Smooth muscle cell (in vitro differentiated cells): ENCODE results near the gene TIMM23B. TPM values are rescaled to one million over a fixed set of nuclear protein-coding genes. Genes with fewer than 3 reads are reported as not detected.
"Not testable (repeated sequence)": the region's sequence is repeated elsewhere in the genome, so short reads cannot be mapped to it uniquely, and the experiment has no call there.

Experiments used
- DNase-seq: peaks from one replicate; lab custom pipeline; 2025; ENCODE audit not compliant: unreplicated experiment; lab: John Stamatoyannopoulos, UW
- H2AFZ ChIP-seq: fragments of 200-600 bp; sonication (generic); 2 replicates; pipeline ENCODE4 v1.6.0; 2016; ENCODE audit warnings: antibody characterized with exemption, low read depth, mild to moderate bottlenecking
- H3F3A ChIP-seq: fragments of 200-600 bp; sonication (generic); 2 replicates; pipeline ENCODE4 v1.6.0; 2017; ENCODE audit warnings: antibody characterized with exemption, low read depth
- H3K27ac ChIP-seq: fragments of 200-600 bp; sonication (generic); 2 replicates; pipeline ENCODE4 v1.5.1; 2016; ENCODE audit warnings: low read depth, mild to moderate bottlenecking
- H3K27me3 ChIP-seq: fragments of 200-600 bp; sonication (generic); 2 replicates; pipeline ENCODE4 v1.6.1; 2016; ENCODE audit warnings: low read depth, mild to moderate bottlenecking
- H3K36me3 ChIP-seq: fragments of 200-600 bp; sonication (generic); 2 replicates; pipeline ENCODE4 v1.5.1; 2016; ENCODE audit warnings: low read depth
- H3K4me1 ChIP-seq: fragments of 200-600 bp; sonication (generic); 2 replicates; pipeline ENCODE4 v1.5.1; 2016; ENCODE audit warnings: low read depth
- H3K4me2 ChIP-seq: fragments of 200-600 bp; sonication (generic); 2 replicates; pipeline ENCODE4 v1.6.0; 2016; ENCODE audit warnings: mild to moderate bottlenecking
- H3K4me3 ChIP-seq: fragments of 200-600 bp; sonication (generic); 2 replicates; pipeline ENCODE4 v1.5.1; 2016; ENCODE audit warnings: mild to moderate bottlenecking
- H3K79me2 ChIP-seq: fragments of 200-600 bp; sonication (generic); 2 replicates; pipeline ENCODE4 v1.6.0; 2016; ENCODE audit warnings: low read depth, mild to moderate bottlenecking
- H3K9ac ChIP-seq: fragments of 200-600 bp; sonication (generic); 2 replicates; pipeline ENCODE4 v1.6.0; 2016; ENCODE audit warnings: low read depth
- H3K9me3 ChIP-seq: fragments of 200-600 bp; sonication (generic); replicated peaks from 2 replicates; pipeline ENCODE4 v1.5.1; 2016; ENCODE audit warnings: low read depth
- H4K20me1 ChIP-seq: fragments of 200-600 bp; sonication (generic); 2 replicates; pipeline ENCODE4 v1.6.0; 2016; ENCODE audit warnings: low read depth
- WGBS: methylation state at CpG from one replicate; pipeline ENCODE4 v1.1.7; 2016; ENCODE audit warnings: low lambda C conversion rate; 5-methylcytosine and 5-hydroxymethylcytosine counted together
- polyA plus RNA-seq: library from polyadenylated mRNA; unstranded; fragments of >200 nt; fragmentation: Nextera tagmentation; extraction: Ambion mirVana; gene quantifications from 2 replicates; pipeline ENCODE4 v1.2.1, GENCODE V29; 2016
- total RNA-seq: library from RNA; depleted of rRNA; stranded (reverse); fragments of >200 nt; gene quantifications from 2 replicates; pipeline ENCODE4 v1.2.3, GENCODE V29; 2014

The TIMM23B gene
- total and polyA plus RNA-seq, 2 experiments from 2014 or later = 9.5 to 13.7 TPM

- not testable (repeated sequence) for H3K27ac ChIP-seq, H3K79me2 ChIP-seq, H3K4me3 ChIP-seq, H2AFZ ChIP-seq, H3K9ac ChIP-seq, H3K9me3 ChIP-seq, H3K4me1 ChIP-seq, H3K4me2 ChIP-seq, H4K20me1 ChIP-seq, H3F3A ChIP-seq, DNase-seq, H3K36me3 ChIP-seq, H3K27me3 ChIP-seq
- 84% methylated on average over 3 of the region's 3 CpGs for WGBS
Observed at GRCh38 chr10:49953122-49953521, 11.3 kb downstream of the TIMM23B start.

GRCh38 chr10:49970331-49970857 lies 28.5 kb downstream of the TIMM23B start:
- not testable (repeated sequence) for H4K20me1 ChIP-seq, H3F3A ChIP-seq, H3K27ac ChIP-seq, H3K9ac ChIP-seq, H3K4me3 ChIP-seq, DNase-seq, H3K27me3 ChIP-seq, H3K36me3 ChIP-seq, H3K9me3 ChIP-seq, H3K4me2 ChIP-seq, H3K4me1 ChIP-seq, H2AFZ ChIP-seq, H3K79me2 ChIP-seq
- WGBS = 95% methylated on average over 17 of the region's 37 CpGs

GRCh38 chr10:49971466-49971865 lies 29.6 kb downstream of the TIMM23B start:
- H4K20me1 ChIP-seq, DNase-seq, H3K27ac ChIP-seq, H3K79me2 ChIP-seq, H3K4me1 ChIP-seq, H3F3A ChIP-seq, H3K27me3 ChIP-seq, H3K9me3 ChIP-seq, H3K9ac ChIP-seq, H3K4me3 ChIP-seq, H2AFZ ChIP-seq, H3K4me2 ChIP-seq, H3K36me3 ChIP-seq: not testable (repeated sequence)
- 78% methylated on average over 2 of the region's 2 CpGs for WGBS

- 65% methylated on average over 3 of the region's 3 CpGs for WGBS
- not testable (repeated sequence) for DNase-seq
Observed at GRCh38 chr10:49972094-49972493, 30.2 kb downstream of the TIMM23B start.

GRCh38 chr10:49977756-49978155 lies 35.9 kb downstream of the TIMM23B start:
- H3K27ac ChIP-seq, H3K4me3 ChIP-seq, H4K20me1 ChIP-seq, H3K27me3 ChIP-seq, H3K36me3 ChIP-seq, H3F3A ChIP-seq, DNase-seq, H3K4me2 ChIP-seq, H3K79me2 ChIP-seq, H3K4me1 ChIP-seq, H3K9me3 ChIP-seq, H2AFZ ChIP-seq, H3K9ac ChIP-seq: not testable (repeated sequence)
- WGBS = 97% methylated on average over 3 of the region's 3 CpGs

More at GRCh38 chr10:49972094-49972493, 30.2 kb downstream of the TIMM23B start:
- H3K9me3 ChIP-seq, H3K36me3 ChIP-seq, H3K79me2 ChIP-seq, H3K4me2 ChIP-seq, H2AFZ ChIP-seq, H3F3A ChIP-seq, H4K20me1 ChIP-seq, H3K27ac ChIP-seq, H3K9ac ChIP-seq, H3K4me3 ChIP-seq, H3K27me3 ChIP-seq, H3K4me1 ChIP-seq: not testable (repeated sequence)

GRCh38 chr10:49987207-49987606 lies 45.4 kb downstream of the TIMM23B start:
- not testable (repeated sequence) for H3K79me2 ChIP-seq, H3K4me1 ChIP-seq, H3K27me3 ChIP-seq, H3K9ac ChIP-seq, H3F3A ChIP-seq, H4K20me1 ChIP-seq, H3K9me3 ChIP-seq, H3K4me3 ChIP-seq, H2AFZ ChIP-seq, H3K4me2 ChIP-seq, H3K27ac ChIP-seq, H3K36me3 ChIP-seq, DNase-seq
- 93% methylated on average over 3 of the region's 3 CpGs for WGBS

- not testable (repeated sequence) for H3K4me1 ChIP-seq, H3K27me3 ChIP-seq, H4K20me1 ChIP-seq, H3K9me3 ChIP-seq, H3F3A ChIP-seq, H3K4me2 ChIP-seq, H3K9ac ChIP-seq, H3K27ac ChIP-seq, H3K36me3 ChIP-seq, DNase-seq, H3K79me2 ChIP-seq, H2AFZ ChIP-seq, H3K4me3 ChIP-seq
- 95% methylated on average over 13 of the region's 18 CpGs for WGBS
Observed at GRCh38 chr10:49988376-49988775, 46.5 kb downstream of the TIMM23B start, which contains the start of gene AGAP6. AGAP6 (plus strand) TSS chr10:49988406; CDS start chr10:49988716, 310 bp downstream.

GRCh38 chr10:49995321-49995720 lies 53.5 kb downstream of the TIMM23B start:
- DNase-seq, H3K4me3 ChIP-seq, H3F3A ChIP-seq, H4K20me1 ChIP-seq, H3K79me2 ChIP-seq, H3K4me2 ChIP-seq, H3K27me3 ChIP-seq, H3K36me3 ChIP-seq, H3K9ac ChIP-seq, H3K27ac ChIP-seq, H3K4me1 ChIP-seq, H2AFZ ChIP-seq, H3K9me3 ChIP-seq: not testable (repeated sequence)
- WGBS = 65% methylated on average over 5 of the region's 5 CpGs

- H2AFZ ChIP-seq, DNase-seq, H3K4me1 ChIP-seq, H3K27me3 ChIP-seq, H3F3A ChIP-seq, H3K36me3 ChIP-seq, H4K20me1 ChIP-seq, H3K79me2 ChIP-seq, H3K9ac ChIP-seq, H3K4me2 ChIP-seq, H3K4me3 ChIP-seq, H3K27ac ChIP-seq, H3K9me3 ChIP-seq: not testable (repeated sequence)
- 93% methylated on average over 5 of the region's 7 CpGs for WGBS
Observed at GRCh38 chr10:50014024-50014423, 72.2 kb downstream of the TIMM23B start.
